ENCODE measurements around the gene KIR3DL1.
"Not testable (repeated sequence)": the region's sequence is repeated elsewhere in the genome, so short reads cannot be mapped to it uniquely, and the experiment has no call there.

- not testable (repeated sequence) for TF ChIP-seq CTCF, POLR2A (IDR thresholded peaks at IDR 0.05)
Observed at GRCh38 chr19:54775095-54775815, 41.0 kb upstream of the KIR3DL1 start.
